ENCODE measurements around the gene CDHR5.

GRCh38 chr11:673866-674265 is 49.1 kb upstream of the CDHR5 start:
- TF ChIP-seq CTCF (optimal IDR thresholded peaks at IDR 0.05 in 1 of 3, IDR thresholded peaks at IDR 0.05 in 1 of 3, conservative IDR thresholded peaks at IDR 0.05 in 1 of 3; ENCODE audit: extremely low read depth in 1 of 3, insufficient read depth in 2 of 3, low read length in 3 of 3) (no peak), EZH2 (IDR thresholded peaks at IDR 0.05; ENCODE audit: low read length) (no peak)

Data from keratinocyte (primary cell).